ENCODE results near the gene CYP24A1.

Gene CYP24A1

GRCh38 chr20:54201268-54201846, 27.6 kb upstream of the CYP24A1 start:
- no peak for DNase-seq

GRCh38 chr20:54200487-54201267, 26.9 kb upstream of the CYP24A1 start:
- DNase-seq = no peak

GRCh38 chr20:54199721-54200176, 26.0 kb upstream of the CYP24A1 start:
- DNase-seq = peak; percentile 53

GRCh38 chr20:54199283-54199682, 25.5 kb upstream of the CYP24A1 start:
- no peak for DNase-seq

GRCh38 chr20:54197621-54198604, 24.1 kb upstream of the CYP24A1 start:
- no peak for DNase-seq

GRCh38 chr20:54195483-54196472, 22.0 kb upstream of the CYP24A1 start:
- no peak for DNase-seq

GRCh38 chr20:54194724-54195438, 21.1 kb upstream of the CYP24A1 start:
- no peak for DNase-seq

GRCh38 chr20:54193817-54194216, 20.0 kb upstream of the CYP24A1 start:
- no peak for DNase-seq

GRCh38 chr20:54190217-54190616, 16.4 kb upstream of the CYP24A1 start:
- no peak for DNase-seq

GRCh38 chr20:54189630-54190029, 15.8 kb upstream of the CYP24A1 start:
- DNase-seq = no peak

- DNase-seq = no peak
Measured at GRCh38 chr20:54188132-54188849, 14.5 kb upstream of the CYP24A1 start.

GRCh38 chr20:54184904-54185626, 11.3 kb upstream of the CYP24A1 start:
- no peak for DNase-seq

- DNase-seq = no peak
Measured at GRCh38 chr20:54184071-54184470, 10.3 kb upstream of the CYP24A1 start.

GRCh38 chr20:54180931-54181330, 7.1 kb upstream of the CYP24A1 start:
- no peak for DNase-seq

GRCh38 chr20:54179946-54180345, 6.2 kb upstream of the CYP24A1 start:
- DNase-seq = no peak

GRCh38 chr20:54178256-54178655, 4.5 kb upstream of the CYP24A1 start:
- DNase-seq = no peak

- DNase-seq = no peak
Measured at GRCh38 chr20:54177378-54177777, 3.6 kb upstream of the CYP24A1 start.

GRCh38 chr20:54176610-54177009, 2.8 kb upstream of the CYP24A1 start:
- DNase-seq = no peak

- DNase-seq = no peak
Measured at GRCh38 chr20:54174457-54175175, 830 bp upstream of the CYP24A1 start.

All from effector CD4-positive, alpha-beta T cell (primary cell).